ENCODE measurements around the gene FHOD3. TPM values are rescaled to one million over a fixed set of nuclear protein-coding genes. Genes with fewer than 3 reads are reported as not detected.

The FHOD3 gene
- total and polyA plus RNA-seq, 2 of the 4 experiments (the other 2 are of a cell fraction): 14.6 to 16.0 TPM

- intact Hi-C loops (cut with micrococcal nuclease) (no loop called here), in situ Hi-C loops (cut with MboI; ENCODE audit: low sequenced_read_pairs) (no loop called here), dilution Hi-C loops (cut with HindIII; ENCODE audit: low sequenced_read_pairs, unreplicated experiment) (no loop called here)
- no peak overlapping the region for H3K56ac ChIP-seq (ENCODE audit: extremely low read depth, insufficient read depth, low read length)
- H3K9ac ChIP-seq (ENCODE audit: low read depth, low read length): no peak overlapping the region
- no peak overlapping the region for H3K23ac ChIP-seq (ENCODE audit: low read depth, low read length)
- H3K36me3 ChIP-seq (ENCODE audit: control insufficient read depth, insufficient read depth, low read length): no peaks in the 10 kb centered on the region
- no peak overlapping the region for H3K18ac ChIP-seq (ENCODE audit: low read depth, low read length)
- ATAC-seq (ENCODE audit: low read depth): no peak
- ChIA-PET CTCF (no interaction called here), POLR2A (ENCODE audit: unreplicated experiment) (no interaction called here)
- no peak overlapping the region for H2AK5ac ChIP-seq (ENCODE audit: low read depth, low read length)
- DNase-seq: no peak
- H4K5ac ChIP-seq (ENCODE audit: low read depth, low read length): no peak overlapping the region
- no TSS peak for BruUV-seq (replicated peaks)
- no peak overlapping the region for H3K4me3 ChIP-seq (ENCODE audit: insufficient read depth, low read depth, low read length)
- H3K4ac ChIP-seq (ENCODE audit: low read depth, low read length): no peak overlapping the region
- H2BK120ac ChIP-seq (ENCODE audit: low read depth, low read length): no peak overlapping the region
- H4K8ac ChIP-seq (ENCODE audit: low read depth in 2 of 2, low read length in 2 of 2): no peak overlapping the region
- peaks cover 3% of the 10 kb centered on the region for H3K4me1 ChIP-seq (ENCODE audit: control insufficient read depth, insufficient read depth, low read length)
- no peak overlapping the region for H2BK5ac ChIP-seq (ENCODE audit: low read depth, low read length, poor library complexity, severe bottlenecking)
- no peak overlapping the region for H2BK20ac ChIP-seq (ENCODE audit: low read depth, low read length)
- no peak overlapping the region for H3K4me2 ChIP-seq (ENCODE audit: low read depth, low read length)
- peaks cover 12% of the 10 kb centered on the region for H3K9me1 ChIP-seq (ENCODE audit: insufficient read depth, low read length)
- H2AFZ ChIP-seq (replicated peaks; ENCODE audit: low read length, poor library complexity): no peak overlapping the region
- no peak overlapping the region for H2BK15ac ChIP-seq (ENCODE audit: low read depth, low read length)
- H3K27ac ChIP-seq (ENCODE audit: insufficient read depth, low read length): no peak overlapping the region
- no peaks in the 10 kb centered on the region for H3K9me3 ChIP-seq (ENCODE audit: control insufficient read depth, insufficient read depth, low read length)
- no peak overlapping the region for H3K14ac ChIP-seq (replicated peaks; ENCODE audit: low read depth, low read length)
- peaks cover 3 to 7% of the 10 kb centered on the region in 2 experiments; a peak in 1 of 4 replicates for H3K79me1 ChIP-seq (ENCODE audit: low read depth in 1 of 2, low read length in 2 of 2)
- TF ChIP-seq NFE2L2 (IDR thresholded peaks at IDR 0.05; ENCODE audit: low read depth, low read length): no peak
- no peak for TF ChIP-seq FOS (IDR thresholded peaks at IDR 0.05; ENCODE audit: low read depth, low read length)
- TF ChIP-seq CHD1 (IDR thresholded peaks at IDR 0.05; ENCODE audit: low read depth, low read length): no peak
- no peak for TF ChIP-seq ELK1 (IDR thresholded peaks at IDR 0.05; ENCODE audit: borderline replicate concordance, low read depth, low read length)
- no peak for TF ChIP-seq RFX5 (IDR thresholded peaks at IDR 0.05; ENCODE audit: low read depth, low read length)
- TF ChIP-seq CEBPB (IDR thresholded peaks at IDR 0.05; ENCODE audit: low read depth, low read length): no peak
- TF ChIP-seq SMC3 (IDR thresholded peaks at IDR 0.05; ENCODE audit: low read depth, low read length): no peak
- TF ChIP-seq MAFK (IDR thresholded peaks at IDR 0.05; ENCODE audit: low read depth, low read length): no peak
- no peak for TF ChIP-seq BHLHE40 (IDR thresholded peaks at IDR 0.05; ENCODE audit: low read depth, low read length)
- no peak for TF ChIP-seq RAD21 (IDR thresholded peaks at IDR 0.05; ENCODE audit: low read length)
- TF ChIP-seq CTCF (conservative IDR thresholded peaks at IDR 0.05; ENCODE audit: low read depth, low read length): no peak
- TF ChIP-seq USF2 (IDR thresholded peaks at IDR 0.05; ENCODE audit: low read depth, low read length): no peak
- no peaks in the 10 kb centered on the region for H4K20me1 ChIP-seq (ENCODE audit: insufficient read depth, low read length)
- no peaks in the 10 kb centered on the region for H3K27me3 ChIP-seq (ENCODE audit: control insufficient read depth, insufficient read depth, low read length)
- H4K91ac ChIP-seq (ENCODE audit: insufficient read depth, low read depth, low read length): no peak overlapping the region
- WGBS, 2 experiments (ENCODE audit: extremely low coverage in 2 of 2, insufficient read length in 1 of 2): no CpG with 5 or more reads among the region's 3 CpGs
- no peak overlapping the region for H2AK9ac ChIP-seq (replicated peaks; ENCODE audit: low read depth, low read length, poor library complexity)
Measured at GRCh38 chr18:36394486-36394885, 97.0 kb downstream of the FHOD3 start.

Measured in IMR-90 (cell line).